Measurements from ENCODE around the gene MNX1. TPM values are rescaled to one million over a fixed set of nuclear protein-coding genes. Genes with fewer than 3 reads are reported as not detected.

The MNX1 gene
- total and polyA plus RNA-seq, 10 of the 15 experiments (the other 5 are each of a cell fraction or from before 2014, with no cell fraction given), result 0.22 to 2.7 (median 1.3) TPM; not detected in 1

- TF ChIP-seq, protein P1, sequence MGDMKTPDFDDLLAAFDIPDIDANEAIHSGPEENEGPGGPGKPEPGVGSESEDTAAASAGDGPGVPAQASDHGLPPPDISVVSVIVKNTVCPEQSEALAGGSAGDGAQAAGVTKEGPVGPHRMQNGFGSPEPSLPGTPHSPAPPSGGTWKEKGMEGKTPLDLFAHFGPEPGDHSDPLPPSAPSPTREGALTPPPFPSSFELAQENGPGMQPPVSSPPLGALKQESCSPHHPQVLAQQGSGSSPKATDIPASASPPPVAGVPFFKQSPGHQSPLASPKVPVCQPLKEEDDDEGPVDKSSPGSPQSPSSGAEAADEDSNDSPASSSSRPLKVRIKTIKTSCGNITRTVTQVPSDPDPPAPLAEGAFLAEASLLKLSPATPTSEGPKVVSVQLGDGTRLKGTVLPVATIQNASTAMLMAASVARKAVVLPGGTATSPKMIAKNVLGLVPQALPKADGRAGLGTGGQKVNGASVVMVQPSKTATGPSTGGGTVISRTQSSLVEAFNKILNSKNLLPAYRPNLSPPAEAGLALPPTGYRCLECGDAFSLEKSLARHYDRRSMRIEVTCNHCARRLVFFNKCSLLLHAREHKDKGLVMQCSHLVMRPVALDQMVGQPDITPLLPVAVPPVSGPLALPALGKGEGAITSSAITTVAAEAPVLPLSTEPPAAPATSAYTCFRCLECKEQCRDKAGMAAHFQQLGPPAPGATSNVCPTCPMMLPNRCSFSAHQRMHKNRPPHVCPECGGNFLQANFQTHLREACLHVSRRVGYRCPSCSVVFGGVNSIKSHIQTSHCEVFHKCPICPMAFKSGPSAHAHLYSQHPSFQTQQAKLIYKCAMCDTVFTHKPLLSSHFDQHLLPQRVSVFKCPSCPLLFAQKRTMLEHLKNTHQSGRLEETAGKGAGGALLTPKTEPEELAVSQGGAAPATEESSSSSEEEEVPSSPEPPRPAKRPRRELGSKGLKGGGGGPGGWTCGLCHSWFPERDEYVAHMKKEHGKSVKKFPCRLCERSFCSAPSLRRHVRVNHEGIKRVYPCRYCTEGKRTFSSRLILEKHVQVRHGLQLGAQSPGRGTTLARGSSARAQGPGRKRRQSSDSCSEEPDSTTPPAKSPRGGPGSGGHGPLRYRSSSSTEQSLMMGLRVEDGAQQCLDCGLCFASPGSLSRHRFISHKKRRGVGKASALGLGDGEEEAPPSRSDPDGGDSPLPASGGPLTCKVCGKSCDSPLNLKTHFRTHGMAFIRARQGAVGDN (IDR thresholded peaks at IDR 0.05), result no peak
- TF ChIP-seq SMAD1 (IDR thresholded peaks at IDR 0.05; ENCODE audit: low read depth, partially characterized antibody) (no peak), JUNB (IDR thresholded peaks at IDR 0.05) (no peak), CBFB (IDR thresholded peaks at IDR 0.05; ENCODE audit: low read depth) (no peak)
These were observed 47.6 kb upstream of the MNX1 start (continued) for GRCh38 chr7:157058068-157058467.

- Histone ChIP-seq H3K4me3 (no peak overlapping the region), H2AFZ (ENCODE audit: control insufficient read depth, low read depth, low read length) (no peak overlapping the region), H3K27ac (ENCODE audit: control insufficient read depth, insufficient read depth) (no peak overlapping the region), H3K4me1 (ENCODE audit: control insufficient read depth, insufficient read depth, low read length) (no peaks in the 10 kb centered on the region), H3K9ac (ENCODE audit: control insufficient read depth, insufficient read depth, low read length) (no peak overlapping the region), H3K27me3 (replicated peaks in 1 of 2; ENCODE audit: control insufficient read depth in 2 of 2, insufficient read depth in 2 of 2, low read length in 1 of 2) (no peaks in the 10 kb centered on the region), H3K79me2 (ENCODE audit: control insufficient read depth, insufficient read depth, low read length) (no peaks in the 10 kb centered on the region), H3K36me3 (ENCODE audit: control insufficient read depth in 2 of 2, insufficient read depth in 2 of 2, low read length in 1 of 2) (no peaks in the 10 kb centered on the region), H4K20me1 (ENCODE audit: control insufficient read depth, insufficient read depth) (no peaks in the 10 kb centered on the region), H3K9me3 (replicated peaks; ENCODE audit: control insufficient read depth, insufficient read depth, low read length) (no peaks in the 10 kb centered on the region; the same call in 2 of the 3 replicates), H3K4me2 (ENCODE audit: control insufficient read depth, insufficient read depth) (no peak overlapping the region)
- ChIA-PET SMC1A (ENCODE audit: uncharacterized antibody, unreplicated experiment) (no interaction called here), CTCF (no interaction called here), RAD21 (ENCODE audit: unreplicated experiment) (no interaction called here), POLR2A (no interaction called here)
- DNase-seq (ENCODE audit: low read depth, low spot score) (no peak), FAIRE-seq (no peak), ATAC-seq (no peak)
- intact Hi-C loops (cut with micrococcal nuclease; ENCODE audit: unreplicated experiment) (no loop called here), in situ Hi-C loops (cut with MboI) (no loop called here)
- TF ChIP-seq ZNF207 (IDR thresholded peaks at IDR 0.05; ENCODE audit: borderline replicate concordance) (no peak), HDAC6 (IDR thresholded peaks at IDR 0.05; ENCODE audit: unreplicated experiment) (no peak), CEBPB (IDR thresholded peaks at IDR 0.05; ENCODE audit: borderline replicate concordance in 1 of 2, low read depth in 2 of 2, low read length in 2 of 2) (no peak), KLF5 (IDR thresholded peaks at IDR 0.05; ENCODE audit: partially characterized antibody) (no peak), TCF3 (IDR thresholded peaks at IDR 0.05; ENCODE audit: borderline replicate concordance, insufficient read depth, low read depth, low read length) (no peak), LARP7 (IDR thresholded peaks at IDR 0.05) (no peak), EED (IDR thresholded peaks at IDR 0.05; ENCODE audit: low read depth) (no peak), BHLHE40 (IDR thresholded peaks at IDR 0.05; ENCODE audit: borderline replicate concordance in 1 of 2, low read depth in 2 of 2, low read length in 1 of 2) (no peak)
- TF ChIP-seq, protein P2, sequence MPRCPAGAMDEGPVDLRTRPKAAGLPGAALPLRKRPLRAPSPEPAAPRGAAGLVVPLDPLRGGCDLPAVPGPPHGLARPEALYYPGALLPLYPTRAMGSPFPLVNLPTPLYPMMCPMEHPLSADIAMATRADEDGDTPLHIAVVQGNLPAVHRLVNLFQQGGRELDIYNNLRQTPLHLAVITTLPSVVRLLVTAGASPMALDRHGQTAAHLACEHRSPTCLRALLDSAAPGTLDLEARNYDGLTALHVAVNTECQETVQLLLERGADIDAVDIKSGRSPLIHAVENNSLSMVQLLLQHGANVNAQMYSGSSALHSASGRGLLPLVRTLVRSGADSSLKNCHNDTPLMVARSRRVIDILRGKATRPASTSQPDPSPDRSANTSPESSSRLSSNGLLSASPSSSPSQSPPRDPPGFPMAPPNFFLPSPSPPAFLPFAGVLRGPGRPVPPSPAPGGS (IDR thresholded peaks at IDR 0.05; ENCODE audit: borderline replicate concordance, insufficient read depth, low read depth, low read length, poor library complexity, severe bottlenecking), result no peak
- BruUV-seq (replicated peaks), result no TSS peak
- WGBS (ENCODE audit: insufficient coverage, insufficient replicate concordance, low lambda C conversion rate, missing lambda C conversion rate), result 59% methylated on average over 16 of the region's 16 CpGs
These were observed 46.8 kb upstream of the MNX1 start for GRCh38 chr7:157056957-157057902.
